Measurements from ENCODE around the gene ATG16L1. TPM values are rescaled to one million over a fixed set of nuclear protein-coding genes. Genes with fewer than 3 reads are reported as not detected.

ATG16L1 gene
- total RNA-seq = 10 to 100 TPM; 23.0 to 24.6 TPM

- H3K27me3 Mint-ChIP-seq = no peaks in the 10 kb centered on the region
- ChIA-PET CTCF (interaction anchor here (0.6 to 4.3 kb wide), 17 partner anchors 12 to 399 kb away, joined by 3 to 16 read pairs (median 3); no protein-coding TSS in a partner anchor), POLR2A (interaction anchor here (0.6 to 1.1 kb wide), 3 partner anchors 16 to 191 kb away, joined by 3 to 4 read pairs (median 4); partner anchors contain the start of gene INPP5D)
- no peaks in the 10 kb centered on the region for H3K9me3 Mint-ChIP-seq (ENCODE audit: low read depth)
- peak; percentile 82 for ATAC-seq
- H3K36me3 Mint-ChIP-seq (ENCODE audit: low read depth) = peaks cover 18% of the 10 kb centered on the region
- intact Hi-C loops (cut with DNase I, micrococcal nuclease) = loop anchor here (1.0 to 10.0 kb wide), 18 partner anchors 17 to 1544 kb away; partner anchors contain the start of genes EIF4E2 (in 2 of the 2), TIGD1 (in 2 of the 2), DGKD (in 1 of the 2) and GIGYF2 (in 1 of the 2)
- H3K27ac Mint-ChIP-seq = peak within 1 kb of the TSS; percentile 98
- H3K4me3 Mint-ChIP-seq = peak within 1 kb of the TSS; percentile 85
- peaks cover 66% of the 10 kb centered on the region for H3K4me1 Mint-ChIP-seq
- peak; percentile 98 for DNase-seq
Observed at GRCh38 chr2:233251306-233252116, at the start of gene ATG16L1. Gene ATG16L1, plus strand, starts transcription at chr2:233251673. Its CDS starts 155 bp downstream, at chr2:233251828.

GRCh38 chr2:233202531-233202944 is 48.9 kb upstream of the ATG16L1 start:
- H3K4me3 Mint-ChIP-seq = no peak overlapping the region
- ATAC-seq = no peak
- no peaks in the 10 kb centered on the region for H3K27me3 Mint-ChIP-seq
- intact Hi-C loops (cut with DNase I, micrococcal nuclease) = no loop called here
- H3K27ac Mint-ChIP-seq = peak overlapping the region; percentile 37
- DNase-seq = no peak
- peaks cover 3% of the 10 kb centered on the region for H3K9me3 Mint-ChIP-seq (ENCODE audit: low read depth)
- CTCF ChIA-PET = no interaction called here
- POLR2A ChIA-PET = no interaction called here
- no peaks in the 10 kb centered on the region for H3K4me1 Mint-ChIP-seq
- H3K36me3 Mint-ChIP-seq (ENCODE audit: low read depth) = peaks cover 52% of the 10 kb centered on the region

GRCh38 chr2:233203060-233203459 is 48.4 kb upstream of the ATG16L1 start:
- ChIA-PET CTCF (interaction anchor here (0.6 kb wide), 1 partner anchor 640 kb away, joined by 3 read pairs; no protein-coding TSS in a partner anchor), POLR2A (no interaction called here)
- no peak for ATAC-seq
- intact Hi-C loops (cut with DNase I, micrococcal nuclease) = no loop called here
- peaks cover 3% of the 10 kb centered on the region for H3K9me3 Mint-ChIP-seq (ENCODE audit: low read depth)
- DNase-seq = no peak
- no peak overlapping the region for H3K4me3 Mint-ChIP-seq
- H3K4me1 Mint-ChIP-seq = no peaks in the 10 kb centered on the region
- H3K27me3 Mint-ChIP-seq = no peaks in the 10 kb centered on the region
- peaks cover 47% of the 10 kb centered on the region for H3K36me3 Mint-ChIP-seq (ENCODE audit: low read depth)
- H3K27ac Mint-ChIP-seq = no peak overlapping the region

DNA sequence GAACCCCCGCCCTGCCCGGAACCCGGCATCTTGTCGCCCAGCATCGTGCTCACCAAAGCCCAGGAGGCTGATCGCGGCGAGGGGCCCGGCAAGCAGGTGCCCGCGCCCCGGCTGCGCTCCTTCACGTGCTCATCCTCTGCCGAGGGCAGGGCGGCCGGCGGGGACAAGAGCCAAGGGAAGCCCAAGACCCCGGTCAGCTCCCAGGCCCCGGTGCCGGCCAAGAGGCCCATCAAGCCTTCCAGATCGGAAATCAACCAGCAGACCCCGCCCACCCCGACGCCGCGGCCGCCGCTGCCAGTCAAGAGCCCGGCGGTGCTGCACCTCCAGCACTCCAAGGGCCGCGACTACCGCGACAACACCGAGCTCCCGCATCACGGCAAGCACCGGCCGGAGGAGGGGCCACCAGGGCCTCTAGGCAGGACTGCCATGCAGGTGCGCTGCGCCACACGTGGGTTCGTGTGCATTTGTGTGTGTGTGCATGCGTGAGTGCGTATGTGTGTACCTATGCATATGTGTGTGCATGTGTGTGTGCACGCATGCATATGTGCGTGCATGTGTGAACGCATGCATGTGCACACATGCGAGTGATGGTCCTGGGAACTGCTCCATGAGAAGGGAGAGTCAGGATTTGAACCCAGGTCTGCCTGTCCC is 47.1 kb upstream of the ATG16L1 start:
- Mint-ChIP-seq H3K4me1 (peaks cover 4% of the 10 kb centered on the region), H3K4me3 (no peak overlapping the region), H3K27ac (no peak overlapping the region), H3K27me3 (no peaks in the 10 kb centered on the region), H3K36me3 (ENCODE audit: low read depth) (peaks cover 43% of the 10 kb centered on the region), H3K9me3 (ENCODE audit: low read depth) (peaks cover 3% of the 10 kb centered on the region)
- DNase-seq (no peak), ATAC-seq (no peak)
- intact Hi-C loops (cut with DNase I, micrococcal nuclease) = no loop called here
- POLR2A ChIA-PET = no interaction called here
- CTCF ChIA-PET = no interaction called here

GRCh38 chr2:233208382-233209116 is 42.9 kb upstream of the ATG16L1 start:
- POLR2A ChIA-PET = no interaction called here
- Mint-ChIP-seq H3K9me3 (ENCODE audit: low read depth) (no peaks in the 10 kb centered on the region), H3K27ac (no peak overlapping the region), H3K27me3 (no peaks in the 10 kb centered on the region), H3K4me3 (no peak overlapping the region), H3K36me3 (ENCODE audit: low read depth) (peaks cover 9% of the 10 kb centered on the region), H3K4me1 (peaks cover 7% of the 10 kb centered on the region)
- ATAC-seq = peak; percentile 33
- CTCF ChIA-PET = no interaction called here
- intact Hi-C loops (cut with DNase I, micrococcal nuclease) = no loop called here
- DNase-seq = no peak

- CTCF ChIA-PET = interaction anchor here (0.6 to 0.7 kb wide), 2 partner anchors 461 to 489 kb away, joined by 3 to 4 read pairs; no protein-coding TSS in a partner anchor
- intact Hi-C loops (cut with DNase I, micrococcal nuclease) = no loop called here
- Mint-ChIP-seq H3K27ac (peak overlapping the region; percentile 15), H3K9me3 (ENCODE audit: low read depth) (no peaks in the 10 kb centered on the region), H3K27me3 (no peaks in the 10 kb centered on the region), H3K4me3 (no peak overlapping the region), H3K36me3 (ENCODE audit: low read depth) (peaks cover 4% of the 10 kb centered on the region), H3K4me1 (peaks cover 7% of the 10 kb centered on the region)
- DNase-seq (no peak), ATAC-seq (no peak)
- POLR2A ChIA-PET = no interaction called here
Observed at GRCh38 chr2:233209117-233209532, 42.3 kb upstream of the ATG16L1 start.

DNA sequence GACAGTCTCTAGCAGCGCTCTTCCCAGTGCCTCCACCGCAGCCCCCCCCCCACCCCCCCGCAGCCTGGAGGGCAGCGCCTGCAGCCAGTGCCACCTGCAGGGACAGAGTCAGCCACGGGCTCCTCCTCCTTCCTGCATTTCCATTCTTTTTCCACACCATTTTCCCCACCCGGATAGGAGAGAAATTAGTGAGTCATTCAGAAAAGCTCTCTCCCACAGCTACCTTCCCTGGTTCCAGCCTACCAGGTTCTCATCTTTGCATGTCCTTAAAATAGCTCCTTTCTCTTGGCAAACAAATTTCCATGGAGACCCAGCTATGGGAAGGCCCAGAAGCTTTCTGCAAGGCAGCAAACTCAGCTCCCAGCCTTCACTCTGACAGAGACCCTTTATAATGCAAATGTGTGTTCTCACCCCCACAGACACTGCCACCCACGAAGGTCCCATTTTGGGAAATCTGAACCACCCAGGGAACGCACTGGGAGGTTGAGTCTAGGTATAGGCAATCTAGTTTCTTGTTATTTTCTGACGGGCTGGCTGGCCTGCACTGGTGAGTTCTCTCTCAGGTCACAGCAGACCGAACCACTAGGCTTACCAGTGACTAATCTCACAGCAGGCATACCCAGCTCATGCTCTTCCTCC is 41.8 kb upstream of the ATG16L1 start:
- no peak for DNase-seq
- H3K4me3 Mint-ChIP-seq = no peak overlapping the region
- POLR2A ChIA-PET = no interaction called here
- peaks cover 2% of the 10 kb centered on the region for H3K36me3 Mint-ChIP-seq (ENCODE audit: low read depth)
- H3K4me1 Mint-ChIP-seq = peaks cover 7% of the 10 kb centered on the region
- ATAC-seq = no peak
- H3K9me3 Mint-ChIP-seq (ENCODE audit: low read depth) = no peaks in the 10 kb centered on the region
- H3K27me3 Mint-ChIP-seq = no peaks in the 10 kb centered on the region
- intact Hi-C loops (cut with DNase I, micrococcal nuclease) = no loop called here
- CTCF ChIA-PET = interaction anchor here (0.6 to 0.9 kb wide), 3 partner anchors 152 to 490 kb away, joined by 3 to 4 read pairs (median 3); no protein-coding TSS in a partner anchor
- H3K27ac Mint-ChIP-seq = no peak overlapping the region

DNA sequence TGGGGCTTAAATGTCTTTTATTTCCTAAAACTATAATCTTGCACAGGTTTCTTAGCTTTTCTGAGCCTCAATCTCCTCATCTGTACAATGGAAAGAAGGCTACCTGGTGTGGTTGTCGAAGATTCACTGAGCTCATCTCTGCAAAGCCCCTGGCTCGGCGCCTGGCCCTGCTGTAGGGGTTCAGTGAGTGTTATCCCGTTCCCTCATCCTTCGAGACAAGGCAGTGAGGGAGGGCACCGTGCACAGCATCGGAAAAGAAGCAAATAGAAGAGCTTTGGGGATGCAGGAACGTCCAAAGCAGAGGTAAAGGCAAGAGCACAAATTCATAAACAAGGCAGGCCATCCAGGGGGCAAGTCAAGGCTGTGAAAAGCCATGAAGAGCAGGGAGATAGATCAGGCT is 41.2 kb upstream of the ATG16L1 start:
- H3K4me1 Mint-ChIP-seq = peaks cover 7% of the 10 kb centered on the region
- H3K9me3 Mint-ChIP-seq (ENCODE audit: low read depth) = no peaks in the 10 kb centered on the region
- DNase-seq (no peak), ATAC-seq (no peak)
- H3K4me3 Mint-ChIP-seq = no peak overlapping the region
- intact Hi-C loops (cut with DNase I, micrococcal nuclease) = no loop called here
- H3K27me3 Mint-ChIP-seq = no peaks in the 10 kb centered on the region
- no peak overlapping the region for H3K27ac Mint-ChIP-seq
- CTCF ChIA-PET = interaction anchor here (0.9 kb wide), 1 partner anchor 153 kb away, joined by 3 read pairs; no protein-coding TSS in a partner anchor
- POLR2A ChIA-PET = no interaction called here
- H3K36me3 Mint-ChIP-seq (ENCODE audit: low read depth) = no peaks in the 10 kb centered on the region

- ATAC-seq = no peak
- POLR2A ChIA-PET = no interaction called here
Observed at GRCh38 chr2:233210843-233211547, 40.5 kb upstream of the ATG16L1 start.

GRCh38 chr2:233211548-233211895 is 40.0 kb upstream of the ATG16L1 start:
- no peak overlapping the region for H3K4me3 Mint-ChIP-seq
- no peaks in the 10 kb centered on the region for H3K27me3 Mint-ChIP-seq
- H3K36me3 Mint-ChIP-seq (ENCODE audit: low read depth) = no peaks in the 10 kb centered on the region
- DNase-seq (no peak), ATAC-seq (no peak)
- no peaks in the 10 kb centered on the region for H3K9me3 Mint-ChIP-seq (ENCODE audit: low read depth)
- intact Hi-C loops (cut with DNase I, micrococcal nuclease) = no loop called here
- CTCF ChIA-PET = no interaction called here
- POLR2A ChIA-PET = no interaction called here
- H3K4me1 Mint-ChIP-seq = peaks cover 7% of the 10 kb centered on the region
- no peak overlapping the region for H3K27ac Mint-ChIP-seq

More at GRCh38 chr2:233210843-233211547, 40.5 kb upstream of the ATG16L1 start:
- no peak for DNase-seq
- no peaks in the 10 kb centered on the region for H3K9me3 Mint-ChIP-seq (ENCODE audit: low read depth)
- intact Hi-C loops (cut with DNase I, micrococcal nuclease) = no loop called here
- H3K4me3 Mint-ChIP-seq = no peak overlapping the region
- H3K4me1 Mint-ChIP-seq = peaks cover 7% of the 10 kb centered on the region
- H3K36me3 Mint-ChIP-seq (ENCODE audit: low read depth) = no peaks in the 10 kb centered on the region
- H3K27me3 Mint-ChIP-seq = no peaks in the 10 kb centered on the region
- CTCF ChIA-PET = no interaction called here
- H3K27ac Mint-ChIP-seq = no peak overlapping the region
